Lower leg skin (tissue), 3 donors: Measurements from ENCODE around the gene KLHL33.

Source experiments
- CTCF ChIP-seq, 3 donors: fragments of 450-650 bp; IDR thresholded peaks; one replicate each; pipeline ENCODE4 v1.5.1; 2016; ENCODE audit warnings: antibody characterized with exemption in 3 of 3, mild to moderate bottlenecking in 3 of 3, moderate library complexity in 2 of 3
- POLR2A ChIP-seq, 2 donors: fragments of 450-650 bp; IDR thresholded peaks; one replicate each; pipeline ENCODE4 v1.6.1; 2016 to 2017; ENCODE audit warnings: antibody characterized with exemption in 2 of 2, mild to moderate bottlenecking in 1 of 2, moderate library complexity in 1 of 2

GRCh38 chr14:20470603-20470901 lies 34.6 kb upstream of the KLHL33 start:
- TF ChIP-seq CTCF (IDR thresholded peaks at IDR 0.05), result no peak
- TF ChIP-seq POLR2A (IDR thresholded peaks at IDR 0.05), result no peak
